NCI-H2196 (cell line): ENCODE results near the gene BABAM1.
A peak's percentile ranks its signal among the peaks of the same experiment; 100 is the strongest.

Experiments used
- DNase-seq: peaks from one replicate; lab custom pipeline; 2025; ENCODE audit not compliant: unreplicated experiment; lab: John Stamatoyannopoulos, UW

BABAM1 gene

GRCh38 chr19:17266975-17267788, at the start of gene BABAM1:
Gene BABAM1, plus strand, starts transcription at chr19:17267443. Its CDS starts 1,364 bp downstream, at chr19:17268807.
- peak; percentile 99 for DNase-seq

DNA sequence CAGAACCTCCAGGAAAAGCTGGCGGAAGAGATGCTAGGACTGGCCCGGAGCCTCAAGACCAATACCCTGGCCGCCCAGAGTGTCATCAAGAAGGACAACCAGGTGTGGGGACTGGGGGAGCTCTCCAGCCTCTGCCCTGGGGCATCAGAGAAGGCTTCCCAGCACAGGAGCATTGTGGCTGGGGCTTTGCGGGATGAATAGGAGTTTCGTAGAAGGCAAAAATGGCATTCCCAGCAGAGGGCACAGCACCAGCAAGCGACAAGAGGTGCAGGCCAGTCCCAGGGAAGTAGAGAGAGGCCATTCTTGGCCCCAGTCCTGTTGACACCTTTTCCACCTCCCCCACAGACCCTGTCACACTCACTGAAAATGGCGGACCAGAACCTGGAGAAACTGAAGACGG, 48.0 kb upstream of the BABAM1 start:
- DNase-seq = no peak

GRCh38 chr19:17220207-17220758, 47.0 kb upstream of the BABAM1 start:
- no peak for DNase-seq

GRCh38 chr19:17225053-17225452, 42.2 kb upstream of the BABAM1 start:
- no peak for DNase-seq

GRCh38 chr19:17226002-17226933, 41.0 kb upstream of the BABAM1 start, which contains the start of gene OCEL1:
Gene OCEL1, plus strand, starts transcription at chr19:17226226. Its CDS starts 22 bp downstream, at chr19:17226248.
- peak; percentile 98 for DNase-seq

- DNase-seq = no peak
These were observed 39.4 kb upstream of the BABAM1 start for GRCh38 chr19:17227798-17228367.

DNA sequence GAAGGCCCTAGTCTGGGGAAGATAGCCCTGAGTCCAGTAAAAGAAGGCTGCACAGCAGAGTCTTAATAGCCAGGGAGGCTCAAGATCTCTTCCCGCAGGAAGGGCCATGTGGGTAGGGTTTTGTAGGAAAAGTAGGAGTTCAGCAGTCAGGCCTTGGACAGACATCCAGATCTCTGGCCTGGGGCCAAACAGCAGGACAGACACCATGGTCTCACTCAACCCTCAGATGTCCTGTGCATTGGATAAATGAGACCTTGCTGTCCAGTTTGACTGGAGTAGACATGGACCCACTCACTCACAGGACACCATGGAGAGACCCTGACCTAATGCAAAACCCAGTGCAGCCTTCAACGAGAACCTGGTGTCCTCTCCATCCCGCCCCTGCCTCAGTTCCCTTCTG, 37.4 kb upstream of the BABAM1 start:
- no peak for DNase-seq

- DNase-seq = no peak
These were observed 35.0 kb upstream of the BABAM1 start for GRCh38 chr19:17232258-17232657.

GRCh38 chr19:17234911-17235299, 32.3 kb upstream of the BABAM1 start:
- peak; percentile 70 for DNase-seq

DNA sequence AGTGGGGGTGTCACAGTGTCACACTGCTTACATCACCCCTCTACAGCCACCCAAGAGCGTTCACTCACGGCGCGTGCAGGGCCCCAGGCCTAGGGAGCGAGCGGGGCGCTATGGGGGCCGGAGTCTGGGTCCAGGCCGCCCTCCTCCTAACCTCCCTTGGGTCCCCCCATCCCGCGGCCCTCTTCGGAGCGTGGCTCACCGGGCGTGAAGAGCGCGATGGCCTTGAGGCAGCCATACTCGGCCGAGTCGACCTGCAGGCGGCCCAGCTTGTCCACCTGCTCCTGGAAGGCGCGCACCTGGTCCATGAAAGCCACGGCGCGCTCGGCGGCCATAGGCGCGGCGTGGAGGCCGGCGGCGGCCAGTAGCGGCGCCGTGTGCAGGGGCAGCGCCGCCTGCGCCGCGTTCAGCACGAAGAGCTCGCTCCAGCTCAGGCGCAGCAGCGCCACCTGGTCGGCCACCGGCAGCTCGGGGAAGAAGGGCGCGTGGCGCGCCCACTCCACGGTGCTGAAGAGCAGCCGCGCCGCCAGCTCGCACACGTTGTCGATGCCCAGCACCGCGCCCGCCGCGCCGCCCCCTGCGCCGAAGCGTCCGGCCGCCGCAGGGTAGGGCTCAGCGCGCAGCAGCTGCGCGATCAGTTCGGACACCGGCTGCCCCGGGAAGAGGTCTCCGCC, 31.8 kb upstream of the BABAM1 start:
- DNase-seq = peak; percentile 69

- peak; percentile 69 for DNase-seq
These were observed 31.1 kb upstream of the BABAM1 start for GRCh38 chr19:17235971-17236777.

DNA sequence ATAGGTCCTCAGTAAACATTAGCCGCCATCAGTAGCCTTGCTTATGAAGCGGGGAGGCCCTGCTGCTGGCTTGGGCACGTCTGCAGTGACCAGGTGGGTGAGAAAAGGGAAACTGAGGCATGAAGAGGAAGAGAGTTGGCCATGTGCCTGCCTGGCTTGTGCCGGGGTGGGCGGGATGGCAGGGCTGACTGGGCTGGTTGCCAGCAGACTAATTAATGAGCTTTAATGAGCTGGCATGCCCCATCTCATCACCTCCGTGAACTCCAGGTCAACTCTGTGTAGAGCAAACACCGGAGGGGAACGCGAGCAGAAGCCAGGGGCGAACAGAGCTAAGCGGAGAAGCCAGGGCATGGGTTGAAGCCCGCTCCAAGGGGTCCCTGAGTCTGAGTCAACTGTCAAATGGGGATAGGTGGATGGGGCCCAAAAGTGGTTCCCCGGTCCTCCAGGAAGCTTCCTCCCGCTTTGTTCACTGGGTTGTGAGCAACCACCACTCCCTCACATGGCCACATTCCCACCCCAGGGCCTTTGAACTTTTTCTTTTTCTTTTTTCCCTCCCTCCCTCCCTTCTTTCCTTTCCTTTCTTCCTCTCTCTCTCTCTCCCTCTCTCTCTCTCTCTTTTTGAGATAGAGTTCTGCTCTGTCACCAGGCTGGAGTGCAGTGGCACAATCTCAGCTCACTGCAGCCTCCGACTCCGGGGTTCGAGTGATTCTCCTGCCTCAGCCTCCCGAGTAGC, 30.3 kb upstream of the BABAM1 start:
- no peak for DNase-seq

DNA sequence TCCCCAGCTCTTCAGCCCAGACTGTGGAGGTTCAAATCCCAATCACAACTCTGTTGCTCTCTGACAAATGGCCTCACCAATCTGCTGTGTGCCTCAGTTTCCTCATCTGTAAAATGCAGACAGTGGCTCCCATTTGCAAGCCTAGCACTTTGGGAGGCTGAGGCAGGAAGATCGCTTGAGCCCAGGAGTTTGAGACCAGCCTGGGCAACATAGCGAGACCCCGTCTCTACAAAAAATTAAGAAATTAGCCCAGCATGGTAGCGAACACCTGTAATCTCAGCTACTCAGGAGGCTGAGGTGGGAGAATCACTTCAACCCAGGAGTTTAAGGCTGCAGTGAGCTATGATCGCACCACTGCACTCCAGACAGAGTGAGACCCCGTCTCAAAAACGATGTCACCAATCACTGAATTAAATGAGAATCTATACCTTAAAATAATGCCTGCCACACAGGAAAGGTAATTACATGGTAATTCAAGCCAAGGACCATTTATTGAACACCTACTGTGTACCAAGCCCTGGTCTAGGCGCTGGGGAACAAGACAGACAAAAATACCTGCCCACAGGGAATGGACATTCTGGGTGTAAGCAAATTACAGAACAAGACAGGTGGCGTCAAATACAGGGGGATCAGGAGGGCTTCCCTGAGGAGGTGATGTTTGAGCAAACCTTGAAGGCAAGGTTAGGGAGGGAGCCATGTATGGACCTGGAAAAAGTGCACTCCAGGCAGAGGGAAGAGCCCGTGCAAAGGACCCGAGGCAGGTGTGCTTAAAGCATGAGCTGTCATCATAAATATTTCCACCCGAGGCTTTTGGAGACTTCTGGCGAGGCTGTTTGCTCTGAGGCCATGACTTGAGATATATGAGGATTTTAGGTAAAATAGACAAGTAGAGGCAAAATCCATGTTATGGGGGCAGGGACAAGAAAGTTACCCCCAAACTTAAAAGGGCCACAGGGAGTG, 29.2 kb upstream of the BABAM1 start:
- DNase-seq = no peak

DNA sequence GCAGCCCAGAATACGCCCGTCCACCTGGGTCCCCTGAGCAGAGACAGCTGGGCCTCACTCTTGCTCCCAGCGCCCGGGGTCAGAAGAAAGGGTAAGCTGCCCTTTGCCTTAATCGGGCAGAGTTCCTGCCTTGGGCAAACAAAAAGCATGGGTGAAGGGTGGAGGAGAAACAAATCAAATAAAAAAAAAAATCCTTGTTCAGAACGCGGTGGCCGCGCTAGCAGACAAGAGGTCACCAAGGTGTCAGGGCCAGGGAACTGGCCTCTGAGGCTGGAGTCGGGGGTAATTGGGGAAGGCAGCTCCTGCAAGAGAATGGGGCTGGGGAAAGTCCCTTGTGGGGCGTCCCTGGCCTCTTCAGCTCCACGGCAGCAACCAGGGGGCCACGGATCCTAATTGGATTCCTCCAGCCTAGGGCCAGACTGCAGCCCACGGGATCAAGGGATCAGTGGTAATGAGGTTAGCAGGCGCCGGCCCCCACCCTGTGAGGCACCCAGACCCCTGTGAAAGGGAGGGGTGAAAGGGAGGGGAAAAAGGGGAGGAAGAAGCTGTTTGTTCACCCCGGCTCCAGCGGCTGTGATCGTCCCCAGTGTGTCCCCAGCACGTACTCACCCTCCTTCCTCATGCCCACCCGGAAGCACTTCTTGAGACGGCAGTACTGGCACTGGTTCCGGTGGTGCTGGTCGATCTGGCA, 27.0 kb upstream of the BABAM1 start:
- no peak for DNase-seq

- no peak for DNase-seq
These were observed 26.3 kb upstream of the BABAM1 start for GRCh38 chr19:17240826-17241399.

DNA sequence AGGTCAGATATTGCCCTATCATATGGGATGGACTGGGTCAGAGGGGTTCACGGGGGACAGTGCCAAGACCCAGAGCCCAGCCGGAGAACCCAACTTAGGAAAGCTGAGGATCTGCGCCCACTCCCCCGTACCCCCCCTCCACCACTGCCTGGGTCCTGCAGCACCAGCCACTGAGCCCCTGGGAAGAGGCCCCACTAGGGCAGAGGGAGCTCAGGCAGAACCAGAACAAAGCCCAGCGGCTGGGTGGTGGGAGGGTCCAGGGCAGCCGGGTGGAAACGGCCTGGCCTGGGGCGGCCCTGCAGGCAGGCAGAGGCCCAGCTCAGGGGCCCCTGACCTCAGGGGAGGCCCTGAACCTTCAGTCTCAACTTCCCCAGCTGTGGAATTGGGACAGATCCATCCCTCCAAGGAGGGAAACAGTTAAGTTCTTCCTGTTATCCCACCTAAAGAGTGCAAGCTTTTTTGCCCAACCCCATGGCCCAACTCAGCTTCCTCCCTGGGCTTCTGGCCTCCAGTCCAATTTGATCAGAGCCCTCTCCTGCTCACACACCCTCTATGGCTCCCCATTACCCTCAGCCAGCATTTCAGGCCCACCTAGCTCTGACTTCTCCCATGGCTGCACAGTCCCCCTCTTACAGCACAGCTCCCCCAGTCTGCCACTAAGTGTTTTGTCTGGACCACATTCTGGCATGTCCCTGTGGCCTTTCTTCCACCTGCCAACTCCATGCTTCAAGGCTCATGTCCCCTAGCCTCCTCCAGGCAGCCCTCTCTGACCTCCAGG, 24.6 kb upstream of the BABAM1 start:
- DNase-seq = no peak
